ES-I3 (cell line): ENCODE results near the gene PCED1B.
"Not testable (repeated sequence)": the region's sequence is repeated elsewhere in the genome, so short reads cannot be mapped to it uniquely, and the experiment has no call there.

Experiments
- H3K36me3 ChIP-seq: 2 replicates; pipeline ENCODE4 v1.6.1; 2013; ENCODE audit warnings: mild to moderate bottlenecking, low read length, control low read depth, moderate library complexity; ENCODE audit not compliant: insufficient read depth
- H3K4me1 ChIP-seq: 2 replicates; pipeline ENCODE4 v1.6.1; 2013; ENCODE audit warnings: mild to moderate bottlenecking, control low read depth, low read length; ENCODE audit not compliant: insufficient read depth
- H3K9ac ChIP-seq: 2 replicates; pipeline ENCODE4 v1.6.1; 2013; ENCODE audit warnings: low read depth, mild to moderate bottlenecking, low read length, moderate library complexity
- H3K9me3 ChIP-seq: 2 replicates; pipeline ENCODE4 v1.6.1; 2013; ENCODE audit warnings: mild to moderate bottlenecking, low read length, moderate library complexity; ENCODE audit not compliant: control insufficient read depth, insufficient read depth

Gene PCED1B

GRCh38 chr12:47193066-47193465 lies 113.6 kb downstream of the PCED1B start:
- Histone ChIP-seq H3K9ac (no peak overlapping the region), H3K9me3 (no peaks in the 10 kb centered on the region), H3K36me3 (no peaks in the 10 kb centered on the region), H3K4me1 (peaks cover 23% of the 10 kb centered on the region)

DNA sequence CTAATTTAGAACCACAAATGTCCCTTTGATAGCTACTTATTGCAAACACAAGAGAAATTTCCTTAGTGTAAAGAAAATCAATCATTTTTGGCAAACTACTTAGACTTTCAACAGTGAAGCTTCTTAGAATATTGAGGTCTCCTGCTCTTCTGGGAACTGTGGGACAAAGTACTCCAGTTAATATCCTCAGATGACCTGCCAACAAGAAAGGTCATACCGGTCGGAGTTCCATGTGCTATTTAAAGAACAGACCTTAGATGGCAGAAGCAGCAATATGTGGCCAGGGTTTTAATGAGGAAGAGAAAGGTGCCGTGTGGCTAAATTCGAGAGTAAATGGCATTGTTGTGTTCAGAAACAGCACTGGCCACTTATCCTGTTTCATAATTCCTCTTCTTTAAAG lies 115.1 kb downstream of the PCED1B start:
- no peak overlapping the region for H3K9ac ChIP-seq
- no peaks in the 10 kb centered on the region for H3K9me3 ChIP-seq
- peaks cover 23% of the 10 kb centered on the region for H3K4me1 ChIP-seq
- no peaks in the 10 kb centered on the region for H3K36me3 ChIP-seq

GRCh38 chr12:47200446-47200845 lies 121.0 kb downstream of the PCED1B start:
- H3K36me3 ChIP-seq, result no peaks in the 10 kb centered on the region
- H3K4me1 ChIP-seq, result 0 out of 2 replicates have a peak, but pooled peaks cover under 1% of the 10 kb centered on the region
- no peak overlapping the region for H3K9ac ChIP-seq
- H3K9me3 ChIP-seq, result no peaks in the 10 kb centered on the region

- not testable (repeated sequence) for H3K9ac ChIP-seq, H3K9me3 ChIP-seq, H3K36me3 ChIP-seq, H3K4me1 ChIP-seq
These were observed 121.8 kb downstream of the PCED1B start for GRCh38 chr12:47201190-47201589.

GRCh38 chr12:47202176-47202575 lies 122.8 kb downstream of the PCED1B start:
- Histone ChIP-seq H3K9ac (no peak overlapping the region), H3K36me3 (no peaks in the 10 kb centered on the region), H3K4me1 (peaks cover 8% of the 10 kb centered on the region), H3K9me3 (no peaks in the 10 kb centered on the region)

DNA sequence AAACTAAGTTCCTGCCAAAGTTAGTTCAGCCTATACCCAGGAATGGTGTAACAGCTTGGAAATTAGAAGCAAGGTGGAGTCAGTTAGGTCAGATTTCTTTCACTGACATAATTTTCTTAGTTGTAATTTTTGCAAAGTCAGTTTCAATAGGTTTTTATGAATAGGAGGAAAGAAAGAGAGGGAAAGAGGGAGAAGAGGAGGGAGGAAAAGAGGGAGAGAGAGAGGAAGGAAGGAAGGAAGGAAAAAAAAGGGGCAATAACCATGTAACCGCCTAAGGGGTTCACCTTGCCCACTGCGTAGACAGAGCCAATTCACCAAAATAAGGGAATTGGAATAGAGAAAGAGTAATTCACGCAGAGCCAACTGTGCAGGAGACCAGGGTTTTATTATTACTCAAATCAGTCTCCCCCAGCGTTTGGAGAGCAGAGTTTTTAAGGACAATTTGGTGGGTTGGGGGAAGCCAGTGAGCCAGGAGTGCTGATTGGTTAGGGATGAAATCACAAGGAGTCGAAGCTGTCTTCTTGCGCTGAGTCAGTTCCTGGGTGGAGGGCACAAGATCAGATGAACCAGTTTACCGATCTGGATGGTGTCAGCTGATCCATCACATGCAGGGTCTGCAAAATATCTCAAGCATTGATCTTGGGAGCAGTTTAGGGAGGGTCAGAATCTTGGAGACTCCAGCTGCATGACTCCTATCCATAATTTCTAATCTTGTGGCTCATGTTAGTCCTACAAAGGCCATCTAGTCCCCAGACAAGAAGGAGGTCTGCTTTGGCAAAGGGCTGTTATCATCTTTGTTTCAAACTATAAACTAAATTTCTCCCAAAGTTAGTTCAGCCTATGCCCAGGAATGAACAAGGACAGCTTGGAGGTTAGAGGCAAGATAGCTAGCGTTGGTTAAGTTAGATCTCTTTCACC lies 126.4 kb downstream of the PCED1B start:
- Histone ChIP-seq H3K4me1 (peaks cover 18% of the 10 kb centered on the region), H3K9ac (no peak overlapping the region), H3K36me3 (no peaks in the 10 kb centered on the region), H3K9me3 (no peaks in the 10 kb centered on the region)

DNA sequence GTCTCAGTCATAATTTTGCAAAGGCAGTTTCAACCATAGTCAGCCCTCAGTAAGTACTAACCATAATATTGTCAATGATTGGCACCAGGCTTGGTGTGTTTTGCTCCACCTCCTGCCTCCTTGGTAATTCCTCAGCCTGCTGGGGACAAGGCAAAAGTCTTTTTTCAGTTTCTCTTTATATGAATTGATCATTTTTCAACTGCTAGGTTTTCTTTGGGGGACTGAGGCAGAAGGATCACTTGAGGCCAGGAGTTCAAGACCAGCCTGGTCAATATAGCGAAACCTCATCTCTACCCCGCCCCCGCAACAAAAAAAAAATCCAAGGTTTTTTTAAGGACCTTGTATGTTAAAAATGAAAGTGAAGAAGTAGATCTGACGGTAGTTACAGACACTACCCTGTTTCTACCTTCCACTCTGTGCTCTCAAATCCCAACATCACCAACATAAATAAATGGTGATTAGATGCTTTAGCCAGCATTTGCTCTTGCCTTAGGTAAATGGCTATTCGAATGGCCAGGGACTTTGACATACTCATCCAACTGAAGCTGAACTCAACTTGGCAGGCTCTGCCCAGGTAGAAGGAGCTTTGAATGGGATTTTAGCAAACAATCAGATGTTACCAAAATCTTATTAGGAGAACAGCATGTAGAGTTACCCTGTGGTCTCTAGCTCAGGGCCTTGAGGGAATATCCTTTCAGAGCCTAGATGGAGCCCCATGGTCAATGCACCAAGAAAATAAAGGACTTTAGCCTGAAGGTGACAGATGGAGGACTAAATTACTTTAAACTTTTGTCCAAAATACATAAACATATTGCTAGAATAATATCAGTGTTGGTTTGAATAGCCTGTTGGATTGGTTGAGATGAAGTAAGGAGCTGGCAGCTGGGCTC lies 127.3 kb downstream of the PCED1B start:
- H3K36me3 ChIP-seq, result no peaks in the 10 kb centered on the region
- H3K9ac ChIP-seq, result no peak overlapping the region
- H3K4me1 ChIP-seq, result peaks cover 18% of the 10 kb centered on the region

GRCh38 chr12:47207340-47207717 lies 127.9 kb downstream of the PCED1B start:
- Histone ChIP-seq H3K4me1 (peaks cover 18% of the 10 kb centered on the region), H3K9ac (no peak overlapping the region), H3K9me3 (no peaks in the 10 kb centered on the region), H3K36me3 (no peaks in the 10 kb centered on the region)

More for the DNA sequence above, 127.3 kb downstream of the PCED1B start:
- no peaks in the 10 kb centered on the region for H3K9me3 ChIP-seq

DNA sequence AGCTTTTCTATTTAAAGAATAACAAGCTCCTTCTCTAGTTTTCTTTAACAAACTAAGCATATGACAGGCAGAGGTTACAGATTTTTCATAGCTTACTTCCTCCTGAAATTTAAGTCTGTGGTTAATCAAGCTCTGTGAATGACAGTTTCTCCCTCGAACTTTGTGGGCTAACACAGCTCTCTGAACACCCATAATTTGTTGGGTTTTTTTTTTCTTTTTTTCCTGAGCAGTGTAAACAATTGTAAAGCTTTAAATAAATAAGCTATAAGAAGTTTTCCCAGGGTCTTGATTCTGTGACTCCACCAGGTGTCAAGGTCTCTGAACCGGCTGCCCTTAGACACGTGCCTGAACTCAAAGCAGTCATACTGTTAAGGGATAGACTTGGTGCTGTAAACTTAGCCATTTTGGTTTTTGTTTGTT lies 128.4 kb downstream of the PCED1B start:
- H3K4me1 ChIP-seq, result peaks cover 18% of the 10 kb centered on the region
- H3K9ac ChIP-seq, result no peak overlapping the region
- no peaks in the 10 kb centered on the region for H3K36me3 ChIP-seq

GRCh38 chr12:47209014-47209413 lies 129.6 kb downstream of the PCED1B start:
- Histone ChIP-seq H3K9ac (no peak overlapping the region), H3K4me1 (peaks cover 18% of the 10 kb centered on the region), H3K36me3 (no peaks in the 10 kb centered on the region), H3K9me3 (no peaks in the 10 kb centered on the region)

More for the DNA sequence above, 128.4 kb downstream of the PCED1B start:
- no peaks in the 10 kb centered on the region for H3K9me3 ChIP-seq

GRCh38 chr12:47210776-47211175 lies 131.4 kb downstream of the PCED1B start:
- H3K9ac ChIP-seq, result no peak overlapping the region
- no peaks in the 10 kb centered on the region for H3K9me3 ChIP-seq
- H3K4me1 ChIP-seq, result peaks cover 14% of the 10 kb centered on the region
- no peaks in the 10 kb centered on the region for H3K36me3 ChIP-seq

DNA sequence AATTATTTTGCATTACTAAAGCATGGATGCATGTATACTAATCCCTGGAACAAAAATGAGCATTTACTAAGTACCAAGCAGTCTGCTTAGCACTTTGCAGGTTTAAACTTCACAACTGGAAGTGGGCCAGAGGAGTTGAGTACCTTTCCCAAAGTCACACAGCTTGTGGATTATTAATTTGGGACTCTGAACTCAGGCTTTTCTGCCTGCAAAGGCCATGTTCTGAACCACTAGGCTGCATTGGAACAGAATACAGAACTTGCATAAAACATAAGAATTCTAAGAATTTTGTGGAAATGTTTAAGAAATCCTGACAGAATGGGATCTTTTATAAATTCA lies 133.2 kb downstream of the PCED1B start:
- H3K36me3 ChIP-seq, result no peaks in the 10 kb centered on the region
- 0 out of 2 replicates have a peak, but pooled peaks cover 6% of the 10 kb centered on the region for H3K4me1 ChIP-seq
- H3K9me3 ChIP-seq, result no peaks in the 10 kb centered on the region
- H3K9ac ChIP-seq, result no peak overlapping the region

- Histone ChIP-seq H3K9ac (no peak overlapping the region), H3K4me1 (0 out of 2 replicates have a peak, but pooled peaks cover 6% of the 10 kb centered on the region), H3K9me3 (no peaks in the 10 kb centered on the region)
These were observed 134.0 kb downstream of the PCED1B start for GRCh38 chr12:47213396-47213795.

GRCh38 chr12:47214001-47214619 lies 134.7 kb downstream of the PCED1B start:
- Histone ChIP-seq H3K9me3 (no peaks in the 10 kb centered on the region), H3K4me1 (peaks cover 6% of the 10 kb centered on the region; the same call in 1 of the 2 replicates), H3K9ac (no peak overlapping the region), H3K36me3 (no peaks in the 10 kb centered on the region)

More at GRCh38 chr12:47213396-47213795, 134.0 kb downstream of the PCED1B start:
- no peaks in the 10 kb centered on the region for H3K36me3 ChIP-seq
